ENCODE results near the gene MCTP1.

Gene MCTP1

DNA sequence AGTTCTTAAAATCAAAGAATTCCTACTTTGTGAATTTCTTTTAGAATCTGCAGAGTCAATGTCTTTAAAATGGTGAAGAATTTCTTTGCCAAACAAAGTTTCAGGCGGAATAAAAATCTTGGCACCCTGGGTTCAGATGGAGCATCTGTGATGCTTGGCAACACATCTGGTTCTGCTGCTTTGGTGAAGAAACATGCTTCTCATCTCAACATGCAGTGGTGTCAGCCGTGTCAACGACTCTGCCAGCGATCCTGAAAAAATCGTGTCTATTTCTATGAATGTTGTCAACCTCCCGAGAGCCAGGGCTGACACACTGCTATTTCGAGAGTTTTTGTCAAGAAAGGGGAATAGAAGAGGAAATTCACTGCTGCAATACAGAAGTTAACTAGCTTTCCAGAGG is 514.9 kb downstream of the MCTP1 start:
- TF ChIP-seq, protein P1, sequence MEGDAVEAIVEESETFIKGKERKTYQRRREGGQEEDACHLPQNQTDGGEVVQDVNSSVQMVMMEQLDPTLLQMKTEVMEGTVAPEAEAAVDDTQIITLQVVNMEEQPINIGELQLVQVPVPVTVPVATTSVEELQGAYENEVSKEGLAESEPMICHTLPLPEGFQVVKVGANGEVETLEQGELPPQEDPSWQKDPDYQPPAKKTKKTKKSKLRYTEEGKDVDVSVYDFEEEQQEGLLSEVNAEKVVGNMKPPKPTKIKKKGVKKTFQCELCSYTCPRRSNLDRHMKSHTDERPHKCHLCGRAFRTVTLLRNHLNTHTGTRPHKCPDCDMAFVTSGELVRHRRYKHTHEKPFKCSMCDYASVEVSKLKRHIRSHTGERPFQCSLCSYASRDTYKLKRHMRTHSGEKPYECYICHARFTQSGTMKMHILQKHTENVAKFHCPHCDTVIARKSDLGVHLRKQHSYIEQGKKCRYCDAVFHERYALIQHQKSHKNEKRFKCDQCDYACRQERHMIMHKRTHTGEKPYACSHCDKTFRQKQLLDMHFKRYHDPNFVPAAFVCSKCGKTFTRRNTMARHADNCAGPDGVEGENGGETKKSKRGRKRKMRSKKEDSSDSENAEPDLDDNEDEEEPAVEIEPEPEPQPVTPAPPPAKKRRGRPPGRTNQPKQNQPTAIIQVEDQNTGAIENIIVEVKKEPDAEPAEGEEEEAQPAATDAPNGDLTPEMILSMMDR (IDR thresholded peaks at IDR 0.05; ENCODE audit: low read depth, low read length, missing control alignments) = no peak
- no peak for DNase-seq (ENCODE audit: low read depth)
- H3K4me3 ChIP-seq (ENCODE audit: low read depth, low read length) = no peak overlapping the region
- in situ Hi-C loops (cut with HindIII; ENCODE audit: low sequenced_read_pairs) = no loop called here

DNA sequence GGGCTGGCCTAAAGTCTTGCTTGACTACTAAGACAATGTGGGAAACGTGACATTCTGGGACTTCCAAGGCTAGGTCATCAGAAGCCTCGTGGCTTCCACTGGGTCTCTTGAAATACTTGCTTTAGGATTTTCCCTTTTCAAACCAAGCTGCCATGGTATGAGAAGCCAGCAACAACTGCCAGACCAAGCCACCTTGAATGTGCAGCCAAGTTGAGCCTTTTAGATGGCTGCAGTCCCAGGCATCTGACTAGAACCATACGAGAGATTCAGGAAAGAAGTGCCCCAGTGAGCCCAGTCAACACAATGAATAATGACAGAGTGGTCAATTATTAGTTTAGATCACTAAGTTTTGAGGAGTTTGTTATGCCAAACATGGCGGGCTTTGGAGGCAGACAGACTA is 523.1 kb downstream of the MCTP1 start:
- in situ Hi-C loops (cut with HindIII; ENCODE audit: low sequenced_read_pairs) = no loop called here
- H3K4me3 ChIP-seq (ENCODE audit: low read depth, low read length) = no peak overlapping the region
- TF ChIP-seq, protein P1 (IDR thresholded peaks at IDR 0.05; ENCODE audit: low read depth, low read length, missing control alignments) = no peak
- DNase-seq (ENCODE audit: low read depth) = no peak

DNA sequence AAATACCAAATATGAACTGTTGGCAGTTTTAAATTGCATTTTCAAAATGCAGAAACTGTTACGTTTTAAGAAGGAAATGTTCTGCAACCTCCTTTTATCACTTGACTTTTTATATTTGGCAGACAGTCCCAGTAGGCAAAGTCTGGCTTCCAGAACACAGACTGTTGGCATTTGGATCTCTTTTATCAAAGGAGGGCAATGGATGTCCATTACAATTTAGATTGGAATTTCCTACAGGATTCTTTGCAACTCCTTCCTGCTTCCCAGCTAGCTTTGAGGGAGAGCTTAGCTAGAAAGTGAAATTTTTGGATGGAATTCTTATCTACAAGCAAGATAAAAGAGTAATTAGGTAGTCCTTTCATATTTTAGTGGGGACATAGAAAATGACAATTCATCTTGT is 523.8 kb downstream of the MCTP1 start:
- no peak overlapping the region for H3K4me3 ChIP-seq (ENCODE audit: low read depth, low read length)
- in situ Hi-C loops (cut with HindIII; ENCODE audit: low sequenced_read_pairs) = no loop called here

DNA sequence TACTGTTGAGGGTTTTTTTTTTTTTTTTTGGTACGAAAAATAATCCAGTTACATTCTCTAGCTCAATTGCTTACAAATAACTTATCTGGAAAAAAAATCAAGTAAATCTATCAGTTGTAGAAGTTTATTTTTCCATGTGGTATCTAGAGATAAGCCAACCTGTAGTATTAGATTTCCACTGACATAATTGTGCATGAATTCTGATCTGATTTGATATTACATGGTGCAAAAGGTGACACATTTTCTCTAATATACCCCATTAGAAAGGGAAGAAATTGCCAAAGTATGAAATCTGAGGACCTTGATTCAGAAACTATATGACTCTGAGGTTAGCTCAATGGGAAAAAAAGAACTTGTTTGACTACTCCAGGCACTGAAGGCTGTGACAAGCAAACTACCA is 524.9 kb downstream of the MCTP1 start:
- in situ Hi-C loops (cut with HindIII; ENCODE audit: low sequenced_read_pairs) = no loop called here
- H3K4me3 ChIP-seq (ENCODE audit: low read depth, low read length) = no peak overlapping the region
- TF ChIP-seq, protein P1 (IDR thresholded peaks at IDR 0.05; ENCODE audit: low read depth, low read length, missing control alignments) = no peak
- no peak for DNase-seq (ENCODE audit: low read depth)

More for the DNA sequence above, 523.8 kb downstream of the MCTP1 start:
- DNase-seq (ENCODE audit: low read depth) = no peak
- TF ChIP-seq, protein P1 (IDR thresholded peaks at IDR 0.05; ENCODE audit: low read depth, low read length, missing control alignments) = no peak

DNA sequence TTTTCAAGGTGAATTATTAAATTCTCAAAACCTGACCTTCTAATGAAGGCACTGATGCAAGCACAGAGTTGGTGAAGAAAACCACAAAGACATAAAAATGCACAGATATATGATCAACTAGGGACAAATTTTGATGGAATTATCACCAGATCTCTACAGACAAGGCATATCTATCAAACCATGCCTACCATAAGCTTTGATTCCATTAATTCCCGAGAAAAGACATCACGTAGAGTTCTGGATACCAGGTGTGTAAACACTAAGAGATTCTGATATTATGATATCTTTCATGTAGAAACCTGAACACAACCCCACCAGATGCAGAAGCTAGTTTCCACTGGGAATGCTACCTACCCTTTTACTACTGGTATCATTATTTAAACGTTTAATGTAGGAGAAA is 525.9 kb downstream of the MCTP1 start:
- TF ChIP-seq, protein P1 (IDR thresholded peaks at IDR 0.05; ENCODE audit: low read depth, low read length, missing control alignments) = no peak
- H3K4me3 ChIP-seq (ENCODE audit: low read depth, low read length) = no peak overlapping the region
- DNase-seq (ENCODE audit: low read depth) = no peak
- in situ Hi-C loops (cut with HindIII; ENCODE audit: low sequenced_read_pairs) = no loop called here

DNA sequence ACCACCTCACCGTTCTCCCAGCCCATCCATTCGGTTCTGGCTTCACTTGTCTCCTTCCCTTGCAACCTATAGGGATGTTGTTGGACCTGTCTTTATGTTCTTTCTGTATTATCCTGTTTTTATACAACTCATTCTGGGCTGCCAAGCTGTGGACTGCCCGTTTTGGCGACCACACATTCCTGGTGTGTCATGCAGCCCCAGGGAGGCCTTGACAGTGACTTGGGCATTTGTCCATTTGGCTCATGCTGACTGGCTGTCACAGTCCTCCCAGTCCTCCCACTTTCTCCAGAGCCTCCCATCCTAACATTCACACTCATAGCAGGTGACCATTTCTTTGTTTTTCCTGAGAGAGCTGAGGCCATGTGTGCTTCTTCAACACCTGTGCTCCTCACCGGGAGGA is 530.1 kb downstream of the MCTP1 start:
- TF ChIP-seq, protein P1 (IDR thresholded peaks at IDR 0.05; ENCODE audit: low read depth, low read length, missing control alignments) = no peak
- in situ Hi-C loops (cut with HindIII; ENCODE audit: low sequenced_read_pairs) = no loop called here
- no peak overlapping the region for H3K4me3 ChIP-seq (ENCODE audit: low read depth, low read length)
- no peak for DNase-seq (ENCODE audit: low read depth)

DNA sequence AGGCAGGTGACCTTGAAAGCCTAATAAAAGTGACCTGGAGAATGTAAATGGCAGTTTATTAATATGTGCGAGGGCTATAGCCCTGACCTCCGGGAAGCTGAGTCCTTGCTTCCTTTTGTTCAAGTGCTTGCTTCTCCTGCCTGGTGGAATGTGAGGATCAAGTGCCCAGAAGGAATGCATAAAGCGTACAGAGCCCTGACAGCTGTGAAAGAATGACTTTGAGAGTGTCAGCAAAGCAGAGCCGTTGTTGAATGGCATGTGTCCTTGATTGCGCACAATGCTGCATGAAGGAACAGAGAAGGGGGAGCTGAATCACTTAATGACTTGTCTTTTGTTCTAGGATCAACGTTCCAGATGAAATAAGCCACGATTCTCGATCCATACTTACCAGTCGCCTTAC is 533.4 kb downstream of the MCTP1 start:
- in situ Hi-C loops (cut with HindIII; ENCODE audit: low sequenced_read_pairs) = no loop called here

More for the DNA sequence above, 533.4 kb downstream of the MCTP1 start:
- TF ChIP-seq, protein P1 (IDR thresholded peaks at IDR 0.05; ENCODE audit: low read depth, low read length, missing control alignments) = no peak
- no peak for DNase-seq (ENCODE audit: low read depth)
- no peak overlapping the region for H3K4me3 ChIP-seq (ENCODE audit: low read depth, low read length)
